Sigmoid colon (tissue), 3 donors: ENCODE results near the gene DPCD.

ENCODE experiments used
- CTCF ChIP-seq, 4 experiments: fragments of 450-650 bp in 3 of 4; fragments of 200-600 bp in 1 of 4; IDR thresholded peaks; one replicate each; pipeline ENCODE4 v1.5.1; 2016 to 2019; ENCODE audit warnings: antibody characterized with exemption in 4 of 4, mild to moderate bottlenecking in 3 of 4, moderate library complexity in 2 of 4
- POLR2A ChIP-seq, 2 donors: fragments of 450-650 bp; IDR thresholded peaks; one replicate each; pipeline ENCODE4 v1.6.1; 2016; ENCODE audit warnings: antibody characterized with exemption in 2 of 2, mild to moderate bottlenecking in 2 of 2, moderate library complexity in 2 of 2

GRCh38 chr10:101615525-101616116 lies 27.5 kb downstream of the DPCD start:
- TF ChIP-seq POLR2A (IDR thresholded peaks at IDR 0.05): no peak
- TF ChIP-seq CTCF (IDR thresholded peaks at IDR 0.05): no peak
